ENCODE measurements around the gene C15orf61. TPM values are rescaled to one million over a fixed set of nuclear protein-coding genes. Genes with fewer than 3 reads are reported as not detected.

C15orf61 gene
- polyA plus RNA-seq, 1 donor, result 4.9 TPM

- 90% methylated on average over 2 of the region's 9 CpGs for WGBS (ENCODE audit: insufficient coverage, low lambda C conversion rate)
- H3K4me3 ChIP-seq (ENCODE audit: low read length), result no peak overlapping the region
- no peaks in the 10 kb centered on the region for H3K9me3 ChIP-seq (ENCODE audit: control insufficient read depth, low read depth, low read length)
- no peaks in the 10 kb centered on the region for H3K4me1 ChIP-seq (ENCODE audit: control insufficient read depth, insufficient read depth, low read length)
- H3K27me3 ChIP-seq (ENCODE audit: control insufficient read depth, insufficient read depth, low read length), result no peaks in the 10 kb centered on the region
- H3K27ac ChIP-seq (ENCODE audit: low read length), result no peak overlapping the region
- peaks cover 14% of the 10 kb centered on the region for H3K36me3 ChIP-seq (ENCODE audit: control insufficient read depth, insufficient read depth, low read length)
- DNase-seq, result no peak
Observed at GRCh38 chr15:67512933-67513714, 7.8 kb upstream of the C15orf61 start.

GRCh38 chr15:67515090-67515489 lies 5.8 kb upstream of the C15orf61 start:
- no peak for DNase-seq
- no CpG with 5 or more reads among the region's 3 CpGs for WGBS (ENCODE audit: insufficient coverage, low lambda C conversion rate)
- H3K4me1 ChIP-seq (ENCODE audit: control insufficient read depth, insufficient read depth, low read length), result no peaks in the 10 kb centered on the region
- H3K27me3 ChIP-seq (ENCODE audit: control insufficient read depth, insufficient read depth, low read length), result no peaks in the 10 kb centered on the region
- peaks cover 14% of the 10 kb centered on the region for H3K36me3 ChIP-seq (ENCODE audit: control insufficient read depth, insufficient read depth, low read length)
- H3K27ac ChIP-seq (ENCODE audit: low read length), result no peak overlapping the region
- H3K4me3 ChIP-seq (ENCODE audit: low read length), result no peak overlapping the region
- H3K9me3 ChIP-seq (ENCODE audit: control insufficient read depth, low read depth, low read length), result no peaks in the 10 kb centered on the region

DNA sequence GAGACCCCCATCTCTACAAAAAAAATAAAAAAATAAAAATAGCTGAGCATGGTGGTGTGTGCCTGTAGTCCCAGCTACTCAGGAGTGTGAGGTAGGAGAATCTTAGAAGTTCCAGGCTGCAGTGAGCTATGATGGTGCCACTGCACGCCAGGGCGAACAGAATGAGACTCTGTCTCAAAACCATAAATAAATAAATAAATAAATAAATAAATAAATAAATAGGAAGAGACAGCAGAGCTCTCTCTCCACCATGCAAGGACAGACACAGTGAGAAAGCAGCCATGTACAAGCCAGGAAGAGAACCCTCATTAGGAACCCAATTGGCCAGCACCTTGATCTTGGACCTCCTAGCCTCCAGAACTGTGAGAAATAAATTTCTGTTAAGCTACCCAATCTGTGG lies 5.4 kb upstream of the C15orf61 start:
- Histone ChIP-seq H3K36me3 (ENCODE audit: control insufficient read depth, insufficient read depth, low read length) (peaks cover 14% of the 10 kb centered on the region), H3K4me1 (ENCODE audit: control insufficient read depth, insufficient read depth, low read length) (no peaks in the 10 kb centered on the region), H3K27ac (ENCODE audit: low read length) (no peak overlapping the region), H3K9me3 (ENCODE audit: control insufficient read depth, low read depth, low read length) (no peaks in the 10 kb centered on the region), H3K27me3 (ENCODE audit: control insufficient read depth, insufficient read depth, low read length) (no peaks in the 10 kb centered on the region), H3K4me3 (ENCODE audit: low read length) (no peak overlapping the region)
- 100% methylated on average over 1 of the region's 2 CpGs for WGBS (ENCODE audit: insufficient coverage, low lambda C conversion rate)
- DNase-seq, result no peak

DNA sequence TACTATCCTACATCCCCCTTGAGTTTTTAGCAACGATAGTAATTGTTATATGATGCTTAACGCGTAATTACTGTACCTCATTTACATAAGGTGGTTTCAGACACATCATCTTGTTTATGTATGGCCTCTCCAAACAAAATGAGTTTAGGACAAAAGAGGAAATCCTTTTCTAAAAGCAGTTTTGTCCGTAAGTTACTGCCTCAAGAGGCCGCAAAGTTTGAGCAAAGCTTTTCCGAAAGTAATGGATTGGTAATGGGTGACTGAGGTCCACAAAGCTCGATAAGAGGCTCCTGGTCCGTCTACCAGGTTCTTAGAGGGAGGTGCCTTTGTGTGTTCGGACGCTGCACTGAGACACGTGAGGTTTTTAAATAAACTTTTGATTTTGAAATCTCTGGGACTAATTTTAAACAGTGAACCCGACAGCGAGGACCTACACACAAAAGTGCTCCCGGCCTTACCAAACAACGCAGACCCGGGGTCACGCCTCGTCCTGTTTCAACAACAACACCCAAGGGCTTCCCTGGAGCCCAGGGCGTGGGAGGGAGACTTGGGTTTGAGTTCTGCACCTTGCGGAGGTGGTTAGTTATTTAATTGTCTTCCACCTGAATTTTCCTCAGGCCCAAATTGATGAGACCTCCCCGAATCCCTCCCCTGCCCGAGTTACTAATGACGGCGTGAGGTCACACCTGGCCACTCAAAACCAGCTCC lies 456 bp upstream of the C15orf61 start:
- H3K36me3 ChIP-seq (ENCODE audit: control insufficient read depth, insufficient read depth, low read length), result no peaks in the 10 kb centered on the region
- H3K4me3 ChIP-seq (ENCODE audit: low read length), result peak overlapping the region; percentile 86
- no peaks in the 10 kb centered on the region for H3K27me3 ChIP-seq (ENCODE audit: control insufficient read depth, insufficient read depth, low read length)
- peak overlapping the region; percentile 98 for H3K27ac ChIP-seq (ENCODE audit: low read length)
- H3K9me3 ChIP-seq (ENCODE audit: control insufficient read depth, low read depth, low read length), result no peaks in the 10 kb centered on the region
- DNase-seq, result no peak
- 83% methylated on average over 3 of the region's 24 CpGs for WGBS (ENCODE audit: insufficient coverage, low lambda C conversion rate)
- peaks cover 3% of the 10 kb centered on the region for H3K4me1 ChIP-seq (ENCODE audit: control insufficient read depth, insufficient read depth, low read length)

GRCh38 chr15:67521783-67522568 lies 1.0 kb downstream of the C15orf61 start:
- DNase-seq, result peak in 1 of 2 donors; percentile 26

DNA sequence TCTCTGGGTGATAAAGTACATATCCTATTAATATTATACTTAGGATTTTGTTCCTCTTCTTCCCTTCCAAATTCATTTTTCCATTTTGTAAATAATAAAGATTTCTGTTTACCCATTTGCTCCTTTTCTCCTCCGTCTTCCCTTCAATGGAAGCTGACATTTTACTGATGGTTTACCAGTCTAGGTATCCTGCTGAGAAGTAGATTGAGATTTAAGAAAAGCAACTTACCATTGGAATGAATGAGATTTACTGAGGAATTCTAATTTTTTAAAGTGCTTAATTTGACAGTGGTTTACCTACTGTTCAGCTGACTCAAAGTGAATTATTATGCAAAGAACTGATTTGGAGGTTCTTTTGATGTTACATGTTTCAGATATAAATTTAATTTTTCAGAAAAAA lies 2.4 kb downstream of the C15orf61 start:
- no peak for DNase-seq
- no peak overlapping the region for H3K4me3 ChIP-seq (ENCODE audit: low read length)
- H3K27ac ChIP-seq (ENCODE audit: low read length), result no peak overlapping the region
- no peaks in the 10 kb centered on the region for H3K36me3 ChIP-seq (ENCODE audit: control insufficient read depth, insufficient read depth, low read length)
- no peaks in the 10 kb centered on the region for H3K27me3 ChIP-seq (ENCODE audit: control insufficient read depth, insufficient read depth, low read length)
- H3K4me1 ChIP-seq (ENCODE audit: control insufficient read depth, insufficient read depth, low read length), result peaks cover 3% of the 10 kb centered on the region
- WGBS (ENCODE audit: insufficient coverage, low lambda C conversion rate), result no CpG with 5 or more reads among the region's 1 CpG
- no peaks in the 10 kb centered on the region for H3K9me3 ChIP-seq (ENCODE audit: control insufficient read depth, low read depth, low read length)

More at GRCh38 chr15:67521783-67522568, 1.0 kb downstream of the C15orf61 start:
- Histone ChIP-seq H3K4me1 (ENCODE audit: control insufficient read depth, insufficient read depth, low read length) (peaks cover 3% of the 10 kb centered on the region), H3K27me3 (ENCODE audit: control insufficient read depth, insufficient read depth, low read length) (no peaks in the 10 kb centered on the region), H3K36me3 (ENCODE audit: control insufficient read depth, insufficient read depth, low read length) (no peaks in the 10 kb centered on the region), H3K9me3 (ENCODE audit: control insufficient read depth, low read depth, low read length) (no peaks in the 10 kb centered on the region), H3K4me3 (ENCODE audit: low read length) (peak overlapping the region; percentile 93), H3K27ac (ENCODE audit: low read length) (peak overlapping the region; percentile 98)
- no CpG with 5 or more reads among the region's 23 CpGs for WGBS (ENCODE audit: insufficient coverage, low lambda C conversion rate)

DNA sequence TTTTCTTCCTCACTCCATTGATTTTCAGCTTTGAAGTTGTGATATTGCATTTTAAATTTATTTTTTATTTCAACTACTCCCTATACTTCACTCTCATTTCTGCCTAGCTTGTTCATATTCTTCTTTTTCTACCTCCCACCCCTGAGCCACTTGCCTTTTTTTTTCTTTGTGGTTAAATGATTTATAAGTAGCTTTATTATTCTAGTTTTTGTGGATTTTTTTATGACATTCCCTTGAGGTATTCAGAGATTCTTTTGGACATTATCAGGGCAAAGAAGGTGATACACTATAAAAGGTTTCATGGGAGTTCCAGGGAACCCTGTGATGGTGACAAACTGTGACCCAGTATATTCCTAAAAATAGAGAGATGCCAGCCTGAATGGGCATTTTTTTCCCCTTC lies 3.3 kb downstream of the C15orf61 start:
- no peak for DNase-seq
- Histone ChIP-seq H3K27me3 (ENCODE audit: control insufficient read depth, insufficient read depth, low read length) (no peaks in the 10 kb centered on the region), H3K27ac (ENCODE audit: low read length) (no peak overlapping the region), H3K4me3 (ENCODE audit: low read length) (no peak overlapping the region), H3K9me3 (ENCODE audit: control insufficient read depth, low read depth, low read length) (no peaks in the 10 kb centered on the region), H3K36me3 (ENCODE audit: control insufficient read depth, insufficient read depth, low read length) (no peaks in the 10 kb centered on the region), H3K4me1 (ENCODE audit: control insufficient read depth, insufficient read depth, low read length) (peaks cover 3% of the 10 kb centered on the region)

DNA sequence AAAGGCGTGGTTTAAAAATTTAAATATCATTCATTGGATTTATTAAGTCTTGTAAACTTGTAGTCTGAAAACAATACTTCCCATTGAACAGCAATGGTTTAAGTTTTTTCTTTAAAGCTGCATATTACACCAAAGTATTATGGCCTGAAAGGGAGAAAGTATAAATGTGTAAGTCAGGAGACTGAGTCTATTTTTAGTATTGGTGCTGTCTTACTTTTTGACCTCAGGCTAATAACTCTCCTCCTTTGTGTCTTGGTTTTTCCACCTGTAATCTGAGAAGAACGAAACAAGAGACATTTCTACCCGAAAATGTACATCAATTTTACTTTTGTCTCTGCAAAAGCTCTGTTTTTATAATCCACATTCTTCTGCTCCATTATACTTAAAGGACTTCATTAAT lies 7.6 kb downstream of the C15orf61 start:
- WGBS (ENCODE audit: insufficient coverage, low lambda C conversion rate), result 93% methylated on average over 2 of the region's 3 CpGs
- H3K27me3 ChIP-seq (ENCODE audit: control insufficient read depth, insufficient read depth, low read length), result no peaks in the 10 kb centered on the region
- no peak overlapping the region for H3K27ac ChIP-seq (ENCODE audit: low read length)
- no peak overlapping the region for H3K4me3 ChIP-seq (ENCODE audit: low read length)
- no peaks in the 10 kb centered on the region for H3K36me3 ChIP-seq (ENCODE audit: control insufficient read depth, insufficient read depth, low read length)
- no peaks in the 10 kb centered on the region for H3K9me3 ChIP-seq (ENCODE audit: control insufficient read depth, low read depth, low read length)
- no peaks in the 10 kb centered on the region for H3K4me1 ChIP-seq (ENCODE audit: control insufficient read depth, insufficient read depth, low read length)
- DNase-seq, result no peak

DNA sequence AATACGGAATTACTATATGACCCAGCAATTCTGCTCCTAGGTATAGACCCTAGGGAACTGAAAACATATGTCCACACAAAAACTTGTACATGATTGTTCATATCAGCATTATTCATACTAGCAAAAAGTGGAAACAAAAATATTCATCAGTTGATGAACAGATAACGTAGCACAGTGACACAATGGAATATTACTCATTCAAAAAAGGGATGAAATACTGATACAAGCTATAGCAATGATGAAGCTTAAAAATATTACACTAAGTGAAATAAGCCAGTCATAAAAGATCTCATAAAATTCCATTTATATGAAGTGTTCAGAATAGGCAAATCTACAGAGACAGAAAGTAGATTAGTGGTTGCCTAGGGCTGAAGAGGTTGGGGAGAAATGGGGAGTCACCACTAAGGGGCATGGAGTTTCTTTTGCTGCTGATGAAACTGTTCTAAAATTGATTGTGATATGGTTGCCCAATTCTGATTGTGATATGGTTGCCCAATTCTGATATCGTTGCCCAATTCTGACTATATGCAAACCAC lies 10.5 kb downstream of the C15orf61 start:
- Histone ChIP-seq H3K27ac (ENCODE audit: low read length) (no peak overlapping the region), H3K4me1 (ENCODE audit: control insufficient read depth, insufficient read depth, low read length) (no peaks in the 10 kb centered on the region), H3K27me3 (ENCODE audit: control insufficient read depth, insufficient read depth, low read length) (no peaks in the 10 kb centered on the region), H3K36me3 (ENCODE audit: control insufficient read depth, insufficient read depth, low read length) (no peaks in the 10 kb centered on the region), H3K9me3 (ENCODE audit: control insufficient read depth, low read depth, low read length) (no peaks in the 10 kb centered on the region), H3K4me3 (ENCODE audit: low read length) (no peak overlapping the region)
- no peak for DNase-seq
- WGBS (ENCODE audit: insufficient coverage, low lambda C conversion rate), result 100% methylated on average over 1 of the region's 3 CpGs

DNA sequence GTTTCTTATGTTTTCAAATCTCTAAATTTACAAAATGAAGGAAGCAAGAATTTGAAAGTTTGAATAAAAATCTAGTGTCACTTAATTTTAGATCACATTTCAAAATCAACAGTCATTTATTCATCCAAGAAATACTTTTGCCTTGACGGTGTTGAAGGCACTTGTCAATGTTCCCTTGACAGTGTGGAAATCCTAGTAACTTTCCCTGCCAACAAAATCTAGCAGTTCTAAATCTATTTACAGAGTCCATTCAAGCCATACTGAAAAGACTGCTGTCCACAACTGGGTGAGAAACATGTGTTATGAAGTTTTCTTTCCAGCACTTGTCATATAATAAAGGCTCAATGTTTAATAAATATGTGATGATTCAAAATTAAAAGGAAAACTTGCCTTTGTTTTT lies 12.9 kb downstream of the C15orf61 start:
- Histone ChIP-seq H3K36me3 (ENCODE audit: control insufficient read depth, insufficient read depth, low read length) (no peaks in the 10 kb centered on the region), H3K27ac (ENCODE audit: low read length) (no peak overlapping the region), H3K27me3 (ENCODE audit: control insufficient read depth, insufficient read depth, low read length) (no peaks in the 10 kb centered on the region), H3K4me1 (ENCODE audit: control insufficient read depth, insufficient read depth, low read length) (no peaks in the 10 kb centered on the region), H3K4me3 (ENCODE audit: low read length) (no peak overlapping the region), H3K9me3 (ENCODE audit: control insufficient read depth, low read depth, low read length) (no peaks in the 10 kb centered on the region)
- DNase-seq, result no peak
- no CpG with 5 or more reads among the region's 1 CpG for WGBS (ENCODE audit: insufficient coverage, low lambda C conversion rate)

Data from large intestine (tissue), 3 donors.